Skeletal muscle satellite cell (primary cell): Measurements from ENCODE around the gene C2orf49.
A peak's percentile ranks its signal among the peaks of the same experiment; 100 is the strongest.
"Not testable (repeated sequence)": the region's sequence is repeated elsewhere in the genome, so short reads cannot be mapped to it uniquely, and the experiment has no call there.

Source experiments
- H3K27me3 ChIP-seq: 2 replicates; pipeline ENCODE4 v1.7.0; 2013; ENCODE audit warnings: low read length; ENCODE audit not compliant: control insufficient read depth, insufficient read depth
- H3K36me3 ChIP-seq: 2 replicates; pipeline ENCODE4 v1.7.0; 2013; ENCODE audit warnings: mild to moderate bottlenecking, control low read depth, low read length; ENCODE audit not compliant: insufficient read depth
- H3K4me1 ChIP-seq: 2 replicates; pipeline ENCODE4 v1.7.0; 2013; ENCODE audit warnings: low read length; ENCODE audit not compliant: control insufficient read depth, insufficient read depth
- H3K4me2 ChIP-seq: 2 replicates; pipeline ENCODE4 v1.7.0; 2013; ENCODE audit warnings: mild to moderate bottlenecking, low read length
- H3K4me3 ChIP-seq: 2 replicates; pipeline ENCODE4 v1.7.0; 2013; ENCODE audit warnings: low read length
- H3K9ac ChIP-seq: 2 replicates; pipeline ENCODE4 v1.7.0; 2013; ENCODE audit warnings: mild to moderate bottlenecking, low read depth, low read length, moderate library complexity
- H3K9me3 ChIP-seq: replicated peaks from 2 replicates; pipeline ENCODE4 v1.7.0; 2013; ENCODE audit warnings: mild to moderate bottlenecking, control low read depth, low read length

Gene C2orf49

DNA sequence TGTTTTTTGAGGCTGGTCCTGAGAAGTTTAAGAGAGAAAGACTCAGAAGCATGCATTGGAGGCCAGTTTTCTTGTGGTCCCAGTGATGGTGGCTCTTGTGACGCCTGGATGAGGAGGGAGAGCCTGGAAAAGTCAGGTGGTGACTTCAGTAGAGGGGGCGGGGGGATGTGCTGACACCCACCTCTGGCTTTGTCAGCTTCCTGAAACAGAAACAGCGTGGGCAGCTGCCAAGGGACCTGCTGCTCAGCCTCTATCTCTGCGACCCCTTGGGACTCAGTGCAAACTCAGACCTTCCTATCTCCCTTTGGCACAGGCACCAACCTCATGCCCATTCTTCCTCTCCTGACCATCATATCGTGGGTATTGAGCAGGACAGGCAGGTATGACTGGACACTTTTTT lies 14.2 kb upstream of the C2orf49 start:
- no peak overlapping the region for H3K9ac ChIP-seq

DNA sequence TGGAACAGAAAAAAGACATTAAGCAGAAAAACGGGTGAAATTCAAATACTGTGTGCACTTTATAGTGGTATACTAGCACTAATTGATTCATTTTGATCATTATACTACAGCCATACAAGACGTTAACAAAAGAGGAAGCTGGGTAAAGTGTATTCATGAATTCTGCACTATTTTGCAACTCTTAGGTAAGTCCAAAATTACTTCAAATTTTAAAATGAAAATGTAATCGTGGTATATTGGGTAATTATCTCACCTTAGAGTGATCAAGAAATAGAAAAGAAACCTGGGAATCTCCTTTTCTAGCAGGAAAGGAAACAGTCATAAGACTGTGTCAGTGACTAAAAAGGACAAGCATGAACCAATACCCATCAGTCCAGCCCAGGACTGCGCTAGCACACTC lies 13.2 kb upstream of the C2orf49 start:
- Histone ChIP-seq H3K9me3 (no peaks in the 10 kb centered on the region), H3K36me3 (peaks cover 3% of the 10 kb centered on the region), H3K4me1 (peaks cover 76% of the 10 kb centered on the region), H3K9ac (peak overlapping the region; percentile 75), H3K27me3 (no peaks in the 10 kb centered on the region), H3K4me2 (peak overlapping the region; percentile 59), H3K4me3 (no peak overlapping the region)

More for the DNA sequence above, 14.2 kb upstream of the C2orf49 start:
- Histone ChIP-seq H3K36me3 (peaks cover 3% of the 10 kb centered on the region), H3K4me3 (no peak overlapping the region), H3K4me1 (peaks cover 67% of the 10 kb centered on the region), H3K27me3 (no peaks in the 10 kb centered on the region), H3K4me2 (no peak overlapping the region), H3K9me3 (no peaks in the 10 kb centered on the region)

DNA sequence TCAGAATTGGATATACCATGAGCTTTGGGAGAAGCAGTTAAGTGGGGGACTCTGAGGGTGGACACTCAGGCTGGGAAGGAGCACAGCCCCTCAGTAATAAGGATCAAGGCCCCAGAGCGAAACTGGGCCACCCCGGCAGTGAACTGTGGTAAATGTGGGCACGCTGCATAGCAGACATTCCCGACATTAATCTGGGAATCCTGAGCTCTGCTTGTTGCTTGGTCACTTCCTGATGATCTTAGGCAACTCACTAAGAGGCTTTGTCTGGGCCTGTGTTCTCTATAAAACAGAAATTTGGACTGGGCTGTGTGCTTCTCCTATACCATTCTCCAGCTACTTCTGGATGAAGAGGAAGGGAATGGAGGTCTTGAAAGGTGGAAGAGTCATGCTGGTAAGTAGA lies 12.6 kb upstream of the C2orf49 start:
- H3K4me3 ChIP-seq, result peak overlapping the region; percentile 53
- no peaks in the 10 kb centered on the region for H3K9me3 ChIP-seq
- H3K4me2 ChIP-seq, result peak overlapping the region; percentile 59
- H3K4me1 ChIP-seq, result peaks cover 76% of the 10 kb centered on the region
- H3K36me3 ChIP-seq, result peaks cover 3% of the 10 kb centered on the region
- peak overlapping the region; percentile 75 for H3K9ac ChIP-seq
- no peaks in the 10 kb centered on the region for H3K27me3 ChIP-seq

DNA sequence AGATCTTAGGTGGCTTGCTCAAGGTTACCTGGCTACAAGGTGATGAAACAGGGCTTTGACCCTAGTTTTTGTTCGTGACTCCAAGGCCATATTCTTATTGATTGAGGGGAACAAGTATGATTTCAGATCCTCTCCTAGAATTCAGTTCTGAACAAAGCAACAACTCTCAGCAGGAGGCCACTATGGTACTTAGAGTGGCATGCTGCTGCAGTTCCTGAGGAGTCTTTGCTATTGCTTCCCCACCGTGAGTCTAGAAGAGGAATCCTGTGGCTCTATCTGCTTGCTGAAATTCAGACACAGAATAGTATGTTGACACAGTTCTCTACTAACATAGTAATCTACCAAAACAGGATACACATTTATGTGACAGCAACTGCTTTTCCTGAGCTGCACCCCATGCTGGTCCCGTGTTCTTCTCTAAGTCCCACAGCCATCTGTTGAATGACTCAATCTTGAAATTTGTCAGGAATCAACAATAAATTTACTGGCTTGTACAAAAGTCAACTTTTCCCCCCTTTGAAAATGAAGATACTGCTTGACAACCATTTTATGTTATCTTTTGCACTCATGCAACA lies 11.9 kb upstream of the C2orf49 start:
- H3K4me1 ChIP-seq, result peaks cover 81% of the 10 kb centered on the region
- peak overlapping the region; percentile 59 for H3K4me2 ChIP-seq
- H3K9ac ChIP-seq, result peak overlapping the region; percentile 75
- H3K9me3 ChIP-seq, result no peaks in the 10 kb centered on the region
- peak overlapping the region; percentile 53 for H3K4me3 ChIP-seq
- peaks cover 3% of the 10 kb centered on the region for H3K36me3 ChIP-seq
- no peaks in the 10 kb centered on the region for H3K27me3 ChIP-seq

DNA sequence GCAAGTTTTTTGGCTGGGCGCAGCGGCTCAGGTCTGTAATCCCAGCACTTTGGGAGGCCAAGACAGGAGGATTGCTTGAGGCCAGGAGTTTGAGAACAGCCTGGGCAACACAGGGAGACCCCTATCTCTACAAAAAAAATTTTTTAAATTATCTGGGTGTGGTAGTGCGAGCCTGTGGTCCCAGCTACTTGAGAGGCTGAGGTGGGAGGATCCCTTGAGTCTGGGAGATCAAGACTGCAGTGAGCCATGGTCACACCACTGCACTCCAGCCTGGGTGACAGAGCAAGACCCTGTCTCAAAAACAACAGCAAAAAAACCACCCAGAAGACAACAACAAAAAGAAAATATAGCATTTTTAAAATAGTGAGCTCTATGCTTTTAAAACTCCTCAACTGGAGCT lies 10.1 kb upstream of the C2orf49 start:
- not testable (repeated sequence) for H3K4me2 ChIP-seq, H3K27me3 ChIP-seq, H3K9me3 ChIP-seq, H3K9ac ChIP-seq, H3K36me3 ChIP-seq, H3K4me3 ChIP-seq
- H3K4me1 ChIP-seq, result peaks cover 73% of the 10 kb centered on the region

DNA sequence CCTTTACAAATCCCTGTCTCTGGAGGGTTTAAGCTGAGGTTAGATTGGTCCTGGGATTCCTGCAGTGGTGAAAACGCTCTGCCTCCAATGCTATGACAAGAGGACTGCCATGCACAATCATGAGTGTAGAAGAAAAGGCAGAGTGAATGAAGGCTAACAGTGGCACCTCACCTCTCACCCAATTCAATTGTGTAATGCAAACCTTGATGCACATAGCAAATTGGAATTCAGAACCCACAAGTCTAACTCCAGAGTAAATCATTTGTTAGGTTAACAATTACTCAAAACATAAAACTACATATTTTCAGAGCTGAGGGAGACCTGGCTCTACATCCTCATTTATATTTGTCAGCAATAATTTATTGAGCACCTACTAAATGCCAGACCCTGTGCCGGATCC lies 9.7 kb upstream of the C2orf49 start:
- H3K4me1 ChIP-seq, result peaks cover 70% of the 10 kb centered on the region
- H3K4me3 ChIP-seq, result peak overlapping the region; percentile 76
- peak overlapping the region; percentile 77 for H3K9ac ChIP-seq
- no peaks in the 10 kb centered on the region for H3K36me3 ChIP-seq
- peak overlapping the region; percentile 92 for H3K4me2 ChIP-seq
- H3K9me3 ChIP-seq, result no peaks in the 10 kb centered on the region
- H3K27me3 ChIP-seq, result no peaks in the 10 kb centered on the region

DNA sequence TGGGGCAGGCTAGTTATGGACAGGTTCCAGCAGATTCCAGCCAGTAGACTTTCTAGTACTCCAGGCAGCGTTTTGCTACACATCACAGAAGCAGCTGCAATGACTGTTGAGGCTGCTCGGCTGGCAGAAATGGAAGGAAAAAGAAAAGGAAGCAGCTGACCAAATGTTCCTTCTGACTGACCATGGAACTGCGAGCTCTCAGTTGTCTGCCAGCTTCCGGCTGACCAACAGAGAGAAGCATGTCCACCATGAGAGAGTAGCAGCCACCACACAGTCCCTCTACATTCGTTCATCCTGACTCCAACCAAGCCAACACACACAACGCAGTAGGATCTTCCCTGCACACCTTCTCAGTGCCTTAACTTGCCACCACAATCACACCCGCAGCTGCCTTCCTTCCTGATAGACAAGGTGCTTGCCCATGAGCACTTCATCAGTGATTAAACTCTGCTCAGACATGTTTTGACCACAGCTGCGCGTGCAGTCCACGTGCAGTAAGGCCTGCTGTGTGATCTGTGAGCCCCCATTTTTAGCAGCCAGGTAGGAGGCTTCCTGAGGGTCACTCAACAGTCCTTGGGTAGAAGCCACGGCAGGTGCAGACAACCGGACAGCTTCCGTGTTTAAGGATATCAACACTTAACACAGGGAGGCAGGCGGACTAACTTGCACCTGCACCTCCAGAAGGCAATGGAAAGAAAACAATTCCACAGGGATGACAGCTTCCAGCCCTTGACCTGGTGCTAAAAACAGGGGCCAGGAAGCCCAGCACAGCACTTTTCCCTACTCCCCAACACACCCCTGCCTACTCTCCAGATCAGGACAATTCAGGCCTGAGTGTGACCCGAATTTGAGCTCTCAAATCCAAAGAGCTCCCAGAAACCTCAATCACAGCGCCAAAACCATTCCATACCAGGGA lies 8.8 kb upstream of the C2orf49 start:
- peaks cover 63% of the 10 kb centered on the region for H3K4me1 ChIP-seq

DNA sequence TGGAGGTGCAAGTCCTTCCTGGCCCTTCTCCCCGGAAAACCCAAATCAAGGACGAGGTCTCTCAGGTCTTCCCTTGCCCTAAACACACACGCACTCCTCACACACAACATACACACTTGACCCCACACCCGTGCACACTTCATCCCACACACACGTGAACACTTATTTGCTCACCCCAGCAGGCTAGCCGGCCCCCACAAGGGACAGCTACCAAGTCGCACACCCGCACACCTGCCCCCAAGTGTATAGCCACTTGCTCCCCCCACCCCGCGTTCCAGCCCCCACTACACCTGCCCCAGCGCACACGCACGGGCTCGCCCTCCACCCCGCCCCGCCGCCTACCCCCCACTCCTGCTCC lies 8.2 kb upstream of the C2orf49 start:
- peak overlapping the region; percentile 76 for H3K4me3 ChIP-seq
- no peaks in the 10 kb centered on the region for H3K9me3 ChIP-seq
- H3K4me2 ChIP-seq, result peak overlapping the region; percentile 92
- H3K9ac ChIP-seq, result peak overlapping the region; percentile 77
- no peaks in the 10 kb centered on the region for H3K27me3 ChIP-seq
- H3K36me3 ChIP-seq, result no peaks in the 10 kb centered on the region
- H3K4me1 ChIP-seq, result peaks cover 56% of the 10 kb centered on the region

More for the DNA sequence above, 8.8 kb upstream of the C2orf49 start:
- Histone ChIP-seq H3K27me3 (no peaks in the 10 kb centered on the region), H3K36me3 (no peaks in the 10 kb centered on the region), H3K9ac (peak overlapping the region; percentile 77), H3K4me2 (peak overlapping the region; percentile 92), H3K9me3 (no peaks in the 10 kb centered on the region), H3K4me3 (peak overlapping the region; percentile 76)

DNA sequence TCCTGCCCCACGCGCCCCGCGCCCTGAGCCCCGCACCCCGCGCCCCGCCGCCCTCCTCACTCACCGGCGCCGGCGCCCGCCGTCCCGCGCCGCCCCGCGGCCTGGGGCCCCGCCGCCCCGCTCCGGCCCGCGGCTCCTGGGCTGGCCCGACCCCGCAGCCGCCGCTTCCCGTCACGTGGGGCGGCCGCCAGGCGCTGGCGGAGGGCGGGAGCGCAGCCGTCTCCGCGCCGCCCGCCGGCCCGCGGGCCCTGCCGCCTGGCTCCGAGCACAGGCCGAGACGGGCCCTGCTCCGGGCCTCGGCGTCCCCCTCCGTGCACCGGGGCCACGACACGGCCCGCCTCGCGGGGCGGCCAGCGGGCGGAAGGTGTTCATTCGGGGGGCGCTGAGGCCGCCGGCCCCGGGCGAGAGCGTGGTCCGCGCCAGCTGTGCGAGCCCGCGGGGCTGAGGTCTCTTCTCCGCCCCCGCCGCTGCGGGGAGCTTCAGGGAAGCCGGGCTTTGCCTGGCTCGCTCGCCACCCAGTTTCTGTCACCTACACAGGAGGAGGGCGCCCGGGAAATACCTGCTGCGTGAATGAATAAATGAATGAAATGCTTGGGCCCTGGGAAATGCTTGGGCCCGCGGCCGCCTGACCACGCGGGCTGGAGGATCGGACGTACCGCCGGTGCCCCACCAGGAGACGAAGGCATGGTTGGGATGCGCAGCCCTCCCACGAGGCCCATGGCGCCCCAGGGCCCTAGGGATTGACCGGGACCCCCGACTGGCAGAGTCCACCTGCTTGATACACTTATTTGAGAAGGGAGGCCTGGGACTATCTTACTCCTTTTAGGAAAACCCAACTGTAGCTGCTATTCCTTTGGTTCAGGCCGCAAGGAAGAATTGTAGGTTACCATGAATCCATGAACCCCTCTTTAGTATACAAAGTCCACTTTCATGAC lies 7.5 kb upstream of the C2orf49 start, which contains the start of gene TGFBRAP1:
TSS of gene TGFBRAP1 (minus strand) at position 175 of the 935 bp plus-strand sequence. CDS start 21,434 bp downstream, outside the sequence.
- H3K27me3 ChIP-seq, result no peaks in the 10 kb centered on the region
- peaks cover 2% of the 10 kb centered on the region for H3K36me3 ChIP-seq
- H3K9ac ChIP-seq, result peak within 1 kb of the TSS; percentile 93
- peak within 1 kb of the TSS; percentile 76 for H3K4me3 ChIP-seq
- H3K4me1 ChIP-seq, result peaks cover 50% of the 10 kb centered on the region
- peak within 1 kb of the TSS; percentile 95 for H3K4me2 ChIP-seq
- no peaks in the 10 kb centered on the region for H3K9me3 ChIP-seq

DNA sequence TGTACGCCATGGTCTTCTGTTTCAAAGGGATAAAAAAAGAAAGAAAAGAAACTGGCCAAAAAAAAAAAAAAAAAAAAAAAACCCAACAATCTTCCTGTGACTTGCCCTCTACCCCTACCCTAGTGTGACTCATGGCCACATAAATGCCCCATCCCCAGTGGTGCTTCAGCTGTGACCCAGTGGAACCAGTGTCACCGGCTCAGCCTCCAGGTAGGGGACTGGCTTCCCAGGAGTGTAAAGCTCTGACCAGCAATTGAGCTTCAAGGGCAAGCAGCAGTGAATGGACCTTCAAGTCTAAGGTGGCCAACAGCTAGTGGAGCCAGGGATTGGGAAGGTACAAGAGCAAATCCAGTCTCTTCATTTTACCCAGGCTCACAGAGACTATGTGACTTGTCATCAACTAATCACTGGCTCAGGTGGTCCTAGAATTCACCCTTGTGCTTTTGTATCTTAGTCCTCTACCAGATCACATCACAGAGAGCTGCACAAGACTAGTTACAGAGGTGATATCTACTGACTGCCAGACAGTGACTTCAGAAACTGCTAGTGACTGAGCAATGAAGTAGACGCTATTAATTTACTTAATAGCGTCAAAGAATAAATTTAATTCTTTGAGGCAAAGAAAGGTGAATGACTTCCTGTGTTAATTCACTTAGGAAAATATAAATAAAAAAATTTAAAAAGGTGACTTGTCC lies 6.5 kb upstream of the C2orf49 start:
- H3K4me2 ChIP-seq, result no peak overlapping the region
- peaks cover 2% of the 10 kb centered on the region for H3K36me3 ChIP-seq
- H3K9me3 ChIP-seq, result no peaks in the 10 kb centered on the region
- no peak overlapping the region for H3K4me3 ChIP-seq
- H3K9ac ChIP-seq, result no peak overlapping the region
- no peaks in the 10 kb centered on the region for H3K27me3 ChIP-seq
- peaks cover 40% of the 10 kb centered on the region for H3K4me1 ChIP-seq
